OCI-M1 (cell line): ENCODE measurements around the gene MACROD2.

Source experiments
- DNase-seq: peaks from one replicate; lab custom pipeline; 2025; lab: John Stamatoyannopoulos, UW

The MACROD2 gene

DNA sequence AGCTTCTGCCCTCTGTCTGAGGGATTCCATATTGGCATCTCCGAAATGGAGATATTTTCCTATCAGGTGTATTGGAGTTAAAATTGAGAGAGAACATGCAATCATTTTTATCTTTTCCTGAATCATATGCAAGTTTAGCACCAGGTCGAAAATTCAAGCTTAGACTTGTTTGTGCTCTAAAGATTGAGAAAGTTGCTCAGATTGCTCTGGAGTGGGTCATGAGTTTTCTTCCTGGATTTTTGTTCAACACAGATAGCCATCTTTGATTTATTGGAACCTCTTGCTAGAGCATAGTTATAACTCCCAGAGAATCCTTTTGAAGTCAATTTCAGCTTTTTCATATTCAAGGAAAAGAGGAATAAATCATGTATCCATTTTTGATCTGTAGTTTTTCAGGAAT is 715.6 kb downstream of the MACROD2 start:
- DNase-seq = no peak

DNA sequence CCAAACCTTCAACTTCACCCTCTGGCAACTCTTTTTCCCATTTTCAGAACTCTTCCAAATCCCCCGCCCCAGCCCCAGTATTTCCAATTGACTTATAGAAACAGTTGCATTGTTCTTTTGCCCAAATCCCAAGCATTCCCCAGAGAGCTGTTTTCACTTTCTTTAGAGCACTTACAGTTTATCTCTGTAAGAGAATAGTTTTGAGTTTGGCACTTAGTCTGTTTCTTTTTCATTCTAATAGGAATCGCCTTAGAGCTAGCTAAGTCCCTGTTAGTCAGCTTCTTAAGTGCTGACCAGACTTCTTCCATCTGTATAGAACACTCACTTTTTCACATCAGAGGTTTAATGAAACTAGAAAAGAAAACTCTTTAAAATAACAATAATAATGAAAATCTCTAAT is 716.3 kb downstream of the MACROD2 start:
- DNase-seq = no peak

DNA sequence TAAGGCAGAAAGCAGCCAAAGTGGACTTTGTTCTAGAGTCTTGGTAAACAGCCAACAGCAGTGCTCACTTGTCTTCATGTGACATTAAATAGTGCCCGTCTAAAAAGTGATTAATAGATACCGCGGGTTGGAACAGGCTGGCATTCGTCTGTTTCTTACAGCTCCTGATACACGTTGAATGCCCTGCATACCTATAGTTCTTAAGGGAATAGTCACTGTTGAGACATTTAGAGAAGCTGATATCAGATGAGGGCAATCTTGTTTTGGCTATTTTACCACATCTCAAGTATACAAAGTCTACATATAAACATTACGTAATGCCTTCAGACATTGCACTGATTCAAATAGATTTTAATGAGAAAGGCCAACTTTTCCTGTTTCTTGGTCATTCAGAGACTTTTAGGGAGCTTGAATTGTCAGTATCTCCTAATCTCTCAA is 717.0 kb downstream of the MACROD2 start:
- no peak for DNase-seq

GRCh38 chr20:14715400-14715799 is 720.1 kb downstream of the MACROD2 start:
- DNase-seq = no peak

- DNase-seq = no peak
These were observed 721.1 kb downstream of the MACROD2 start for GRCh38 chr20:14716351-14716801.

DNA sequence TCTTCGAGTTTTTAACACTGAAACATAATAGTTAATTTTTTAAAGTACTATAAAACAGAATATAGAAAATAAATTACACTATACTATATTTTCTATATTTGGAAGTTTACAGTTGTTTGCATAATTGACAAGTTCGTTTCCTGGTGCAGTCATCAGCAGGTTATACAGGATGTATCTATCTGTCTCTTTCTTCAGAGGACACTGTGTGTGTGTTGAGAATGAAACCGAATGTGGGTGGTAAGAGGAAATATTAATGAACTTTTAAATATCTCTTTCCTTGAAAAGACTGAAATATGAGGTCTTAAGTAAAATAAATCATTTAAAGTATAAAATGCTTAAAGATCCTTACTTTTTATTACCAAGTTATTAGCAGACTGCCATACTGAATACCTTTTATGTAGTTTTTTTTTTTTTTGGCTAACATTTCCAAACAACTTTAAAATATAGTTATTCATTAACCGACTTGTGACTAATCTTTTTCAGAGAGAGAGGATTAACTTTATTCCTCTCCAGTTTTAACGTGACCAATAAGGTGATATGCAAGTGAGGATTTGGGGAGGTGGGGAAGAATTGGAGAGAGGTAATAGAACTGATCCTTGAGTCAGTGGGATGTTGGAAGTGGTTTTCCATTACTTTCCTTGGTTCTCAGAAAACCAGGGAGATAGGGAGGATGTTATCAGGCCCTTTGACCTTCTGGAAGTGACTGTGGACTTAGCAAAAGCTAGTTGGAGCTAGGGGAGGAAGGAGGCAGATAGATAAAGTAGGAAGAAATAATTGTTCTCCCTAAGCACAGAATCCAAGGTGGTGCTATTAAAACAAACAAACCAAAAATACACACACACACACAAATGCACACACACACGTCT is 722.1 kb downstream of the MACROD2 start:
- DNase-seq = no peak

GRCh38 chr20:14720251-14720650 is 724.9 kb downstream of the MACROD2 start:
- peak; percentile 37 for DNase-seq

DNA sequence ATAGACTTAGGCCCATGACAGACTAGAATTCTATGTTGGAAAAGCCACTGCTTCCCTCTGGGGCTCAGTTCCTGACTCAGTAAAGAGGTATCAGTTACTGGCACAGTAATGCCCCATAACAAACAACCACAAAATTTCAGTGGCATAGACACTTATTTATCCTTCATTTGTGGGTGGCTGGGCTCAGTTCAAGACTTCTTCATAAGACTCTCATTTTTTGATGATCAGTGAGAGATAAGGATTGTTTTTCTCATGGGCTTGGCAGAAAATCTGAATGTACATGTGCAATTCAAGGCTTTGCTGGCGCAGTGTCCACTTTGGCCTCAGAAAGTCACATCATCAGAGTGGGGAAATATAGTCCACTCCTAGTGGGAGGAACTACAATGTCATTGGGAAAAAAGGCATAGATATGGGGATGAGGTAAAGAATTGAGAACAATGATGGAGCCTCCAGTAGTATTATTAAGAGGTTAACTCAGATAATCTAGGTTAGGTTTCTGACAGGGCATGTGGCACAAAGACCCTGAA is 726.7 kb downstream of the MACROD2 start:
- DNase-seq = no peak

DNA sequence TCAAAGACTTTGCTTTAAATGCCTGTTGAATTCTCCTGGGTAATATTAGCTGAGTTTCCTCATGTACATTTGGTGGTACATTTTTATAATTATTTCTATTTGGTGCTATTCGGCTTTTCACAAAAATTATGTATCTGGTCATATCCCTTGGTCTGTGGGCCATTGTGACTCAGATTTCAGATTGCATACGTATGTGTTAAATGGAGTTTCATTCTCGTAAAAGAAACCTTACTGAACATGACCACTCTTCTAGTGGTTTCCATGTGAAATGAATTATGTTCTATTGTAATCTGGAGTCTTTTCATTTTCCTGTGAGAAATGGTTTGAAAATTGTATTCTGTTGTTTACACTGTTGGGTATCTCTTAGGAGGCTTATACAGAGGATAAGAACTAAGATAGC is 728.3 kb downstream of the MACROD2 start:
- DNase-seq = no peak

DNA sequence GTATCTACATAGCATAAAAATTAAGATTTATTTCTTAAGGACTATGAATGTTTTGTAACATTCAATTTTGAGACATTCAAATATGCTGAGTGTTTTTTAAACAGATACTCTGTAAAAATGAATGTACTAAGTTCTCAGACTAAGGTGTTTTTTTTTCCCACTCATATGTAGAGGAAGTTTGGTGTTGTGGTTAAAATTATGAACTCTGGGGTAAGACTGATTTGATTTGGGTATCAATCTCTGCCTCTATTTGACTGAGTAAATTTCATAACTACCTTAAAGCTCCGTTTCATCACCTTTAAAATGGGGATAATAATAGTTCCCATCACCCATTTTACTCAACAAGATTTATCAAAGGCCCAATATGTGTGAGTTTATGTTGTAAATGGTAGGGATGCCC is 728.7 kb downstream of the MACROD2 start:
- DNase-seq = no peak

GRCh38 chr20:14724468-14724867 is 729.2 kb downstream of the MACROD2 start:
- no peak for DNase-seq

GRCh38 chr20:14726591-14726990 is 731.3 kb downstream of the MACROD2 start:
- DNase-seq = no peak

DNA sequence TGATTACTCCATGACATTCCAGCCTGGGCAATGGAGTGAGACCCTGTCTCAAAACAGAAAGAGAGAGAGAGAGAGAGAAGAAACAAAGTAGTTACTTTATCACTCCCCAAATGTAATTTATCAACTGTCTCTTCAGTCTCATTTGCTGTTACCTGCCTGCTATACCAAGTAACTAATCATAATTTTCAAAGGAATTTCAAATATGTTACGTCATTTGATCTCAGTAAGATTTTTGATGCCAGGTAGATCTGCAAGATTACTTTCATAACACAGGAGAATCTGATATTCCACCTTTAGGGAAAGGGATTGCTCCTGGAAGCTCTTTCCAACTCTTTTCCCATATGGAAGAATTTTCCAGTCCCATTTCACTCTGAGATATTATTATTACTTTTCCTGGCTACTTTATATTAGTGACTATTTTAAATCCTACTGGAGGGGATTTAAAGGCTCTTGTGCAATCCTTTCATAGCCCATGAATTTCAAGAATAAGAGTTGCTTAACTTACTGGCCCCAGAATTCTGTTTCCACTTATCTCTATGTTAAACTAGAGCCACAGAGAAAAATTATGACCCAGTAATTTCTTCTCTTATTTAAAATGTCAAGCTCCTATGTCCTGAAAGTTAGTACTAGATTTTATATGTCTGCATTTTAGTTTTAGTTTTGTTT is 732.3 kb downstream of the MACROD2 start:
- no peak for DNase-seq

GRCh38 chr20:14729390-14729789 is 734.1 kb downstream of the MACROD2 start:
- DNase-seq = no peak

- DNase-seq = no peak
These were observed 737.0 kb downstream of the MACROD2 start for GRCh38 chr20:14732343-14732742.

GRCh38 chr20:14732996-14733395 is 737.7 kb downstream of the MACROD2 start:
- no peak for DNase-seq

DNA sequence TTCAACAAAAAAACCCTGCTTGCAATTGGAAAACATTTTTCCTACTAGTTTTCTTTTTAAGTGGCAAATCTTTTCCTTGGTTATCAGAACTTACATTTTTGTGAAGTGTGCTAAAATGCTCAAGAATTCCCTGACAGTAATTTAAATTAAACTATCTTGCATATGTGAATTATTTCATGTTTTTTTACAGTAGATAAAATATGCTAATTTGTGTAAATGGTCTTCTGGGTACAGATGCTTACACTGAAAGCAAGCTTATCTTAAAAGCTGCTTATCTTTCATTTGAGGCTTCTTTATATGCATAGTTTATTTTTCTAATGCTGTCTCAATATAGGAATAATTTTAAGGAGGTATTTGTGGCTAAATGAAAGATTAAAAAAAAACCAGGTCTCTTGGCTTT is 745.1 kb downstream of the MACROD2 start:
- DNase-seq = no peak

DNA sequence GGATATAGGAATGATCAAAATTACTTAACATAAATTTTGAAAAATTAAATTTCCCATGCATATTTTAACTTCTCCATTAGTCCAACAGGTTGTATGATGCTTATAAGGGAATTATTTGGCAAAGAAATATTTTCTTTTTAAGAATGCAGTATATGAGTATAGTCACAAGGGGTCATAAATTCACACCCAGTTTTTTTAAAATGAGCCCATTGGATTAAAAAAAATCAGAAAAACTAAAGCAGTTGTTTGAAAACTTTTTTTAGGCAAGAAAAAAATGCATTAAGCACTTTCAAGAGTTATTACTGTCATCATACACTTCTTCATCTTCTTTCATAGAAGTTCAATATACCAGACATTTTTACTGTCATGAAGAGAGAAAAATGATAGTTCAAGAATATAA is 746.3 kb downstream of the MACROD2 start:
- DNase-seq = no peak

DNA sequence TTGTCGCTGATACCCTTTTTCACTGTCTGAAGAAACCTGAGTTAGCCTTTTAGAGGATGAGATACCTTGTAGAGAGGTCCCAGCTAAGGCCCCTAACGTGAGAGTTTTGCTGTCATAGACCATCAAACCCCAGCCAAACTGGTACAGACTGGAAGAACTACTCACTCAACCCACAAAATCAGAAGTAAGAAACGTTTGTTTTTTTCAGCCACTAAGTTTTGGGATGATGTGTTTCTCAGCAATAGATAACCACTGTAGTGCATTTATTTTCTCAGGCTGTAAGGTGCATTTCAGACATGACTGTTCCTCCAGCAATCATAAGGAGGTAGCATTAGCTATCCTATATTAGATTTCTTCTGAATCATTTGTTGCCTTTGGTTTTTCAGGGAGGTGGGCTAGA is 749.4 kb downstream of the MACROD2 start:
- no peak for DNase-seq

GRCh38 chr20:14745830-14746229 is 750.5 kb downstream of the MACROD2 start:
- DNase-seq = no peak

- DNase-seq = no peak
These were observed 755.9 kb downstream of the MACROD2 start for GRCh38 chr20:14751191-14751590.

DNA sequence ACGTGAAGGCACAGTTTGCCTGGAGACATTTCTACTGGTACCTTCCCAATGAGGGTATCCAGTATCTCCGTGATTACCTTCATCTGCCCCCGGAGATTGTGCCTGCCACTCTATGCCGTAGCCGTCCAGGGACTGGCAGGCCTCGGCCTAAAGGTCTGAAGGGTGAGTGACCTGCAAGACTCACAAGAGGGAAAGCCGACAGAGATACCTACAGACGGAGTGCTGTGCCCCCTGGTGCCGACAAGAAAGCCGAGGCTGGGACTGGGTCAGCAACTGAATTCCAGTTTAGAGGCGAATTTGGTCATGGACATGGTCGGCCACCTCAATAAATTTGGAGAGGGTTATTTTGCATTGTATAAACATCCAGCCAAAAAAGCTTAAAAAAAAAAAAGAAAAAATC is 762.4 kb downstream of the MACROD2 start:
- DNase-seq = no peak

DNA sequence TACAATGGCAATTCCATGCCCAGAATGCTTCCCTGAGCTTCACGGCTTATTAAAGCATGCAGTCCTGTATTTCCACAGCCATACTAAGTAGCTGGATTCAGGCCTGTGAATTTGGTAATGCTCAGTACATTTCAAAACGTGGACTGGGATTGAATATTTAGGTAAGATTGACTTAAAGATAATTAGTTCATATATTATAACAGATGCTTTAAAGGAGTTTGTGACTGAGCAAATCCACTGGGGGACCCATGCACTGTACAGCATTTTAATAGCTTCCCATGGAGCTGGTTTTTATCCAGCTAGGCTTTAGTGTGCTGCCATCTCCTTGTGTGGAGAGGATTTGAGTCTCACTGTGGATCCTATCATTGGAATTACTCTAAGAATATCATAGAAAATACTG is 763.0 kb downstream of the MACROD2 start:
- no peak for DNase-seq
